ENCODE data around the gene TMTC4. TPM values are rescaled to one million over a fixed set of nuclear protein-coding genes. Genes with fewer than 3 reads are reported as not detected.

The TMTC4 gene
- total RNA-seq, 1 experiment from 2014 or later = 15.1 TPM

- H3K79me2 ChIP-seq (ENCODE audit: low read length) = no peaks in the 10 kb centered on the region
- no TSS peak for BruUV-seq (replicated peaks)
- H3K9me2 ChIP-seq (replicated peaks; ENCODE audit: low read length) = no peaks in the 10 kb centered on the region
- no peak overlapping the region for H3K9ac ChIP-seq (ENCODE audit: low read length)
- no peaks in the 10 kb centered on the region for H3K27me3 ChIP-seq (ENCODE audit: low read length)
- H3K27ac ChIP-seq (ENCODE audit: low read length) = no peak overlapping the region
- ATAC-seq (no peak), DNase-seq (no peak)
- ChIA-PET CTCF (no interaction called here), POLR2A (ENCODE audit: unreplicated experiment) (no interaction called here)
- H3K4me3 ChIP-seq (ENCODE audit: low read length) = no peak overlapping the region
- H3K9me3 ChIP-seq (ENCODE audit: low read length) = no peaks in the 10 kb centered on the region
- no peaks in the 10 kb centered on the region for H3K36me3 ChIP-seq (ENCODE audit: low read depth, low read length)
- no peaks in the 10 kb centered on the region for H4K20me1 ChIP-seq (ENCODE audit: low read length)
- intact Hi-C loops (cut with micrococcal nuclease) = no loop called here
- no peak overlapping the region for H3K4me2 ChIP-seq (ENCODE audit: low read length)
- H3F3A ChIP-seq (ENCODE audit: low read length, unreplicated experiment) = no peaks in the 10 kb centered on the region
- TF ChIP-seq CTCF (conservative IDR thresholded peaks at IDR 0.05; ENCODE audit: low read depth, low read length) = no peak
- TF ChIP-seq EZH2phosphoT487 (IDR thresholded peaks at IDR 0.05; ENCODE audit: borderline replicate concordance, low read length) = no peak
- TF ChIP-seq EZH2 (IDR thresholded peaks at IDR 0.05; ENCODE audit: low read length, unreplicated experiment) = no peak
- H3K4me1 ChIP-seq (ENCODE audit: insufficient read depth, low read length) = peaks cover 11% of the 10 kb centered on the region
- H2AFZ ChIP-seq (ENCODE audit: low read length) = no peak overlapping the region
Measured at GRCh38 chr13:100563779-100564178, 110.8 kb downstream of the TMTC4 start.

DNA sequence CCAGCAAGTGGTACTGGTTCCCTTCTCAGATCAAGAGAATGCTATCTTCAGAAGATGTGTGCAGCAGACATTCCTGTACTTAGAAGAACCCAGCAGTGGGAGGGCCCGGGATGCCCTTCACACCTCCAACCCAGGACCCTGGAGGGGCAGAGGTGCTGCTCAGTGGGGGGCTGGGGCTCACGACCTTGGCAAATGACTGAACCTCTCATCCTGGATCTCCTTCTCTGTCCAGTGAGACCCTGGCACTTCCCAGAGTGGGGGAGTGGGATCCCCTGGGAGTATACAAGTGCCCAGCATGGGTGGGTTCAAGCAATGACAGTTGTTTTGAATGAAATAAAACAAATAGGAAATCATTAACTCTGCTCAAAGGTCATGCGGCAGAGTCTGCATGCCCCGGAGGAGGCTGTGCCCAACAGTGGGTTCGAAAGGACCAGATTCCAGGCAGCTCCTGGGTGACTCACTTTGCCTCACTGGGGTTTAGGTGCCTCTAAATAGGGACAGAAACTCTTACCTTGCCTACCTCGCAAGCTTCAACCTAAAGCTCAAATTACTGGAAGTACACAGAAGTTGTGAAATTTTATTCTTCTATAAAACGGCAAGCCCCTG lies 112.9 kb downstream of the TMTC4 start:
- no peaks in the 10 kb centered on the region for H3K79me2 ChIP-seq (ENCODE audit: low read length)
- ATAC-seq = no peak
- no peaks in the 10 kb centered on the region for H3K9me2 ChIP-seq (replicated peaks; ENCODE audit: low read length)
- intact Hi-C loops (cut with micrococcal nuclease) = no loop called here
- peaks cover 6% of the 10 kb centered on the region for H3K4me1 ChIP-seq (ENCODE audit: insufficient read depth, low read length)
- no peaks in the 10 kb centered on the region for H3K27me3 ChIP-seq (ENCODE audit: low read length)
- H3F3A ChIP-seq (ENCODE audit: low read length, unreplicated experiment) = no peaks in the 10 kb centered on the region
- H3K4me2 ChIP-seq (ENCODE audit: low read length) = no peak overlapping the region
- no peaks in the 10 kb centered on the region for H3K9me3 ChIP-seq (ENCODE audit: low read length)
- H3K9ac ChIP-seq (ENCODE audit: low read length) = no peak overlapping the region
- H3K36me3 ChIP-seq (ENCODE audit: low read depth, low read length) = no peaks in the 10 kb centered on the region
- DNase-seq = no peak
- BruUV-seq (replicated peaks) = no TSS peak
- ChIA-PET CTCF (interaction anchor here (0.7 kb wide), 1 partner anchor 198 kb away, joined by 3 read pairs; no protein-coding TSS in a partner anchor), POLR2A (ENCODE audit: unreplicated experiment) (no interaction called here)
- no peaks in the 10 kb centered on the region for H4K20me1 ChIP-seq (ENCODE audit: low read length)
- no peak overlapping the region for H3K27ac ChIP-seq (ENCODE audit: low read length)
- H3K4me3 ChIP-seq (ENCODE audit: low read length) = no peak overlapping the region
- no peak for TF ChIP-seq CTCF (conservative IDR thresholded peaks at IDR 0.05; ENCODE audit: low read depth, low read length)
- TF ChIP-seq EZH2phosphoT487 (IDR thresholded peaks at IDR 0.05; ENCODE audit: borderline replicate concordance, low read length) = no peak
- no peak for TF ChIP-seq EZH2 (IDR thresholded peaks at IDR 0.05; ENCODE audit: low read length, unreplicated experiment)
- H2AFZ ChIP-seq (ENCODE audit: low read length) = no peak overlapping the region

DNA sequence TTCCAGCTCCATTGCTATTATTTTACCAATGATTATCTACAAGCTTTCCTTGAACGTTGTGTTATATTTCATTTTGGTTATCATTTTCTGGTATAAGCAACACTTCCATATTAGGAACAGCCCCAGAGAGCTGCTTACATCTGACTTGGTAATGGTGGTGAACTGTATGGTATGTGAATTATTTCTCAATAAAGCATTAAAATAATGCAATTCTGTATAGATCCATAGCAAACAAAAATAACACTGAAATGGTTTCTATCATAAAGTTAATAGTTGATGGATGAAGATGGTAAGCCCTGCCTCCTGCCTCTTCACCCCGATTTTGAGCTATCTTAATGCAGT lies 113.5 kb downstream of the TMTC4 start:
- H3F3A ChIP-seq (ENCODE audit: low read length, unreplicated experiment) = no peaks in the 10 kb centered on the region
- no TSS peak for BruUV-seq (replicated peaks)
- H3K4me1 ChIP-seq (ENCODE audit: insufficient read depth, low read length) = peaks cover 1% of the 10 kb centered on the region
- TF ChIP-seq EZH2phosphoT487 (IDR thresholded peaks at IDR 0.05; ENCODE audit: borderline replicate concordance, low read length) = no peak
- no peak for TF ChIP-seq CTCF (conservative IDR thresholded peaks at IDR 0.05; ENCODE audit: low read depth, low read length)
- no peak for TF ChIP-seq EZH2 (IDR thresholded peaks at IDR 0.05; ENCODE audit: low read length, unreplicated experiment)
- no peak overlapping the region for H3K9ac ChIP-seq (ENCODE audit: low read length)
- H3K27me3 ChIP-seq (ENCODE audit: low read length) = no peaks in the 10 kb centered on the region
- ChIA-PET CTCF (interaction anchor here (0.7 kb wide), 1 partner anchor 197 kb away, joined by 3 read pairs; no protein-coding TSS in a partner anchor), POLR2A (ENCODE audit: unreplicated experiment) (no interaction called here)
- no peaks in the 10 kb centered on the region for H3K9me2 ChIP-seq (replicated peaks; ENCODE audit: low read length)
- H3K4me2 ChIP-seq (ENCODE audit: low read length) = no peak overlapping the region
- no peak overlapping the region for H3K4me3 ChIP-seq (ENCODE audit: low read length)
- intact Hi-C loops (cut with micrococcal nuclease) = no loop called here
- no peaks in the 10 kb centered on the region for H3K9me3 ChIP-seq (ENCODE audit: low read length)
- no peak overlapping the region for H3K27ac ChIP-seq (ENCODE audit: low read length)
- no peaks in the 10 kb centered on the region for H3K79me2 ChIP-seq (ENCODE audit: low read length)
- no peaks in the 10 kb centered on the region for H3K36me3 ChIP-seq (ENCODE audit: low read depth, low read length)
- DNase-seq = no peak
- ATAC-seq = no peak
- no peaks in the 10 kb centered on the region for H4K20me1 ChIP-seq (ENCODE audit: low read length)
- H2AFZ ChIP-seq (ENCODE audit: low read length) = no peak overlapping the region

Data from PC-3 (cell line).